D721Med (cell line): ENCODE measurements around the gene RAB3A.
A peak's percentile ranks its signal among the peaks of the same experiment; 100 is the strongest.

Experiments used
- DNase-seq: peaks from one replicate; pipeline ENCODE4 v3.0.0; 2011; ENCODE audit warnings: low spot score; ENCODE audit not compliant: insufficient read length
- FAIRE-seq: peaks from 2 replicates; lab custom pipeline; 2011; peaks lifted over from hg19 to GRCh38; lab: Jason Lieb, UNC
- TF ChIP-seq, protein P1 (sequence below): IDR thresholded peaks from 2 replicates; pipeline ENCODE4 v1.5.1; 2012; ENCODE audit warnings: mild to moderate bottlenecking, control low read depth; ENCODE audit not compliant: insufficient read depth; ENCODE audit errors: missing control alignments

RAB3A gene

DNA sequence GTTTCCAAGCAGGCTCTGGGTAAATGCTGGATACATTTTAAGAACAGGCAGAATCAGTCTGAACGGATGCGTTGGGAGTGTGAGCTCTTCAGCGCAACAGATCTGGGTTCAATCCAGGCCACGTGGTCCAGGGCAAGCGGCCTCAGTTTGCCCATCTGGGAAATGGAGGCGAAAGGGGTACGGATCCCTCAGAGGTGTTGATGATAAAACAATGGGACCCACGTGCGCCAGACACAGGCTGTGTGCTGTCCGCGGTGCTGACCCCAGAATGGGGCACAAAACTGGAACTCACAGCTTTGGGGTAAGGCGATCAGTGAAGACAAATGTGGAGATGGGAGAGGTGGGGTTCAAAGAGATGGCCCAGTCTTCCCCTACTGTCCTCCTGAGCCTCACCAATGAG is 35.5 kb upstream of the RAB3A start:
- no peak for FAIRE-seq
- TF ChIP-seq, protein P1, sequence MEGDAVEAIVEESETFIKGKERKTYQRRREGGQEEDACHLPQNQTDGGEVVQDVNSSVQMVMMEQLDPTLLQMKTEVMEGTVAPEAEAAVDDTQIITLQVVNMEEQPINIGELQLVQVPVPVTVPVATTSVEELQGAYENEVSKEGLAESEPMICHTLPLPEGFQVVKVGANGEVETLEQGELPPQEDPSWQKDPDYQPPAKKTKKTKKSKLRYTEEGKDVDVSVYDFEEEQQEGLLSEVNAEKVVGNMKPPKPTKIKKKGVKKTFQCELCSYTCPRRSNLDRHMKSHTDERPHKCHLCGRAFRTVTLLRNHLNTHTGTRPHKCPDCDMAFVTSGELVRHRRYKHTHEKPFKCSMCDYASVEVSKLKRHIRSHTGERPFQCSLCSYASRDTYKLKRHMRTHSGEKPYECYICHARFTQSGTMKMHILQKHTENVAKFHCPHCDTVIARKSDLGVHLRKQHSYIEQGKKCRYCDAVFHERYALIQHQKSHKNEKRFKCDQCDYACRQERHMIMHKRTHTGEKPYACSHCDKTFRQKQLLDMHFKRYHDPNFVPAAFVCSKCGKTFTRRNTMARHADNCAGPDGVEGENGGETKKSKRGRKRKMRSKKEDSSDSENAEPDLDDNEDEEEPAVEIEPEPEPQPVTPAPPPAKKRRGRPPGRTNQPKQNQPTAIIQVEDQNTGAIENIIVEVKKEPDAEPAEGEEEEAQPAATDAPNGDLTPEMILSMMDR = no peak
- DNase-seq = no peak

DNA sequence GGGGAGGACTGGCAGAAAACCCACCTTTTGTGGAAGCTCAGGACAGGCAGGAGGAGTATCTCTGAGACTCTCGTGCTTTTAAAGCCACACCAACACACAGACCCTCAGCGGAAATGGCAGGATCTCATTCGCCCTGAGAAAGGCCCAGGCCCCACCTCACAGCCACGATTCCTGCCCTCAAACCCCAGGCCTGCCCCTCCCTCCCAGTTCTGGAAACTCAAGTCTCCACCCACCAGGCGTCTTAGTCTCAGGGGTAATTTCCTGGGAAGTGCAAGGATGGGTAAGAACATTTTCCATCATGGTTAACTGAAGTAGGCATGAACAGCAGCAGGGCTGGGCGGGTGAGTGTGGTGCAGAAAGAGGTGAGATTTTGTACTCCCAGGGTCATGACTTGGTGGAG is 30.4 kb upstream of the RAB3A start:
- TF ChIP-seq, protein P1 = no peak
- DNase-seq = peak; percentile 78

DNA sequence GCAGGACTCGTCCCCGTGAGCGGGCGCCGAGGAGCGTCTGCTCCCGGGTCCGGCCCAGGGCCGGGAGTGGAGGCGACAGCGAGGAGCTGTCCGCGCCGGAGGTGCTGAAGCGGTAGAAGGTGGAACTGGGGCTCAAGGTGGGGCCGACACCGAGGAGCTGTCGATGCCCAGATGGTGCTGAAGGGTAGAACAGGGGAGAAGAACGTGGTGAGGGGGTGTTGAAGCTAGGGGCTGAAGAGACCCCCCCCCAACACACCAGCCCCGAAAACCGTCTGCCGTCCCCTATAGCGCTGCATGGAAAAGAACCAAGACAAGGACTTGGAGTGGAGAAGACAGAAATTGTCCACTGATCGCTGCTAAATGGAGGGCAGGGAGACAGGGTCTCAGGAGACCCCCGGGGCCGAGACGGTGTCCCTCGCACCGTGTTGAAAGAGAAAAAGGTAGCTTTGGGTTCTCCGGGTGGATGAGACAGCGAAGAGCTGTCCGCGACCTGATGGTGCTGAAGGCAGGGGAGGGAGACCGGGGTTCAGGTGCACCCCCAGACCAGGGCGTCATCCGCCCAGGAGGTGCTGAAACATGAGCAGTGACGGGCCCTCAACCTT is 29.5 kb upstream of the RAB3A start:
- TF ChIP-seq, protein P1 = no peak
- DNase-seq = no peak
- FAIRE-seq = no peak

More for the DNA sequence above, 30.4 kb upstream of the RAB3A start:
- FAIRE-seq = no peak

DNA sequence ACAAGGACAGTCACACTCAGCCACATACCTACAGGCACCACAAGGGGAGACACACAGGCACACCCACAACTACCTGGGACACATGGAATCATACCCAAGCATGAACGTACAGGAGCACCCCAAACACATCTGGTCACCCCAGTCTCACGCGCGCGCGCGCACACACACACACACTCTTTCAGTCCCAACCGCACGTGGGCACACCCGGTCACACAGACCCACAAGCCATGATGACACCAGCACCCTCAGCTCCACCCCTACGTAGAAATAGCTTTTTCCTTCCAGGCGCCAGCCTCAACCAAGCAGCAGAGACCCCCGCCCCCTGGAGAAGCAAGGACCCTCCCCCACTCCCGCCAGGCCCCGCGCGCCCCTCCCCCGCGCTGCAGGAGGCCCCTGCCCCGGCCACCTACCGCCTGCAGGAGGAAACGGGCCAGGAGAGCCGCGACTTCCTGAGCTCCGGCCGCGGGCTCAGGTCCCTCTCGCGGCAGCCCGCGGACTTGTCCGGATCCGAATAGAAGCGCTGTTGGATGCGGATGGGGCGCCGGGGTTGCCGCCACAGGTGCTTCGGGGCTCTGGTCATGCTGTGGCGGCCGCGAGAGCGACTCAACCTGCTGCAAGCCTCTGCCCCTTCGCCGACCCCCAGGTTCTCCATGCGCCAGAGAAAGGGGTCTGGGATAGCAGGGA is 28.8 kb upstream of the RAB3A start:
- FAIRE-seq (no peak), DNase-seq (peak; percentile 72)

DNA sequence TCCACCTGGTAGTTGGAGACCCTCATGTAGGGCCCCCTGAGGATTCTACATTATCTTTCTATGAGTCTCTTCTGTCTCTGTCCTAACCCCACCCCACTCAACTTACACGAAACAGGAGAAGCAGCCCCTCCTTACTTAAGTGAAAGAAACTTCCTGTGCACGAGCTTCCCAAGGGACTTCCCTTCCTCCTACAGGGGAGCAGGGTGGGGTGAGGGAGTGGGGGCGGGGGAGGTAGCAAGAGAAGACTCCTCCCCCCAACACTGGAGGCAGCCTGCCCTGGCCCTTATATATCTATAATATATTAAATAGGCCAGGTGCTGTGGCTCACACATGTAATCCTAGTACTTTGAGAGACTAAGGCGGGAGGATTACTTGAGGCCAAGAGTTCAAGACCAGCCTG is 27.9 kb upstream of the RAB3A start:
- TF ChIP-seq, protein P1 = no peak
- DNase-seq = no peak
- FAIRE-seq = no peak

More for the DNA sequence above, 28.8 kb upstream of the RAB3A start:
- TF ChIP-seq, protein P1 = no peak

DNA sequence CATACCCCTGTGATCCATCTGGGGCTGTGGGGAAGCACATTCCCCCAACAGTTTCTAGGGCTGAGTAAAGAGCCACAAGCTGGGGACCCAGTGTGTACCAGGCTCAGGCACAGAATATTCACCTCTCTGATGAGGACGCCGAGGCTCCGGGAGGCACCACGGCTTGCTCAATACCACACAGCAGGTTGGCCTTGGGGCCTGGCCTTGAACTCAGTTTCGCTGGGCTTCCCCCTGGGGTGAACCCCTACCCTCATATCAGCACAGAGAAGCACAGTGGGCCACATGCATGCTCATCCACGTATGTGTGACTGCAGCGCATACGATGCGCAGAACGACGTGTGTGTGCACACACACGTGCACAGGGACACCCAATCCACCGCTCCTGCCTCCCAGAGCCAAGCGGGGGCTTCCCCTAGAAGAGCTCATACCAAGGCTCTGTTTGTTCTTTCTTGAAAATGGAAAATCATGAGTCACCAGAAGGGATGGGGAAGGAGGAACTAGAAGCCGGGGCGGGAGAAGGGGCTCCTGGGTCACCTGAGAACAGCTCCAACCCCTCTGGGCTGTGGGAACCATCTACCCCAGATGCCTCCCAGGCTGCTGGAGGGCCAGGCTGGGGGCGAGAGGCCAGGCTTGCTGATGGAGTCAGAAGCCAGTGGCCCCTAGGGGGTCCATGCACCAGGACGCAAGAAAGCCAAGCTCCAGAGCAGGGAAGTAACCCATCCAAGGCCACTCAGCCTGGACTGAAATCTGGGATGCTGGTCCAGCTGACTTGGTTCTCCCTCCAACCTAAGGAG is 27.3 kb upstream of the RAB3A start:
- TF ChIP-seq, protein P1 = no peak
- no peak for DNase-seq
- no peak for FAIRE-seq

DNA sequence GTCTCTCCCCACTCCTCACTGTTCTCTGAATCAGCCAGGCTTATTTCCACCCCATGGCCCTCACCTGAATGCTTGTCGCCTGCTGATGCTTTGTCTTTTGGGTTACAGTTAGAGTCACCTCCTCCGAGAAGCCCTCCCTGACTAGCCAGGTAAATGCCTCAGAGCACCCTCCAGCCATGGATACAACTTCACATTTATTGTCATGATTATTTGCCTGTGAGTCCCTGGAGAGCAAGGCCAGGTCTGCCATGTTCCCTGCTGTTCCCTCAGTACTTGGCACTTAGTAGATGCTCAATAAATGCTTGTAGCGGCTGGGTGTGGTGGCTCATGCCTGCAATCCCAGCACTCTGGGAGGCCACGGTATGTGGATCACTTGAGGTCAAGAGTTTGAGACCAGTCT is 26.1 kb upstream of the RAB3A start:
- DNase-seq (no peak), FAIRE-seq (no peak)
- TF ChIP-seq, protein P1 = no peak
